Choroid plexus epithelial cell (primary cell): Measurements from ENCODE around the gene MUL1.

Experiments used
- DNase-seq: peaks from one replicate; pipeline ENCODE4 v3.0.0-alpha.2; 2010; ENCODE audit warnings: low read depth
- H3K4me3 ChIP-seq: 2 replicates; pipeline ENCODE4 v1.5.1; 2011; ENCODE audit warnings: low read depth, mild to moderate bottlenecking, control low read depth, low read length, moderate library complexity
- TF ChIP-seq, protein P1 (sequence below): conservative IDR thresholded peaks from 2 replicates; pipeline ENCODE4 v1.5.1; 2011; ENCODE audit warnings: low read depth, mild to moderate bottlenecking, control low read depth, inconsistent platforms, low read length, moderate library complexity

The MUL1 gene

DNA sequence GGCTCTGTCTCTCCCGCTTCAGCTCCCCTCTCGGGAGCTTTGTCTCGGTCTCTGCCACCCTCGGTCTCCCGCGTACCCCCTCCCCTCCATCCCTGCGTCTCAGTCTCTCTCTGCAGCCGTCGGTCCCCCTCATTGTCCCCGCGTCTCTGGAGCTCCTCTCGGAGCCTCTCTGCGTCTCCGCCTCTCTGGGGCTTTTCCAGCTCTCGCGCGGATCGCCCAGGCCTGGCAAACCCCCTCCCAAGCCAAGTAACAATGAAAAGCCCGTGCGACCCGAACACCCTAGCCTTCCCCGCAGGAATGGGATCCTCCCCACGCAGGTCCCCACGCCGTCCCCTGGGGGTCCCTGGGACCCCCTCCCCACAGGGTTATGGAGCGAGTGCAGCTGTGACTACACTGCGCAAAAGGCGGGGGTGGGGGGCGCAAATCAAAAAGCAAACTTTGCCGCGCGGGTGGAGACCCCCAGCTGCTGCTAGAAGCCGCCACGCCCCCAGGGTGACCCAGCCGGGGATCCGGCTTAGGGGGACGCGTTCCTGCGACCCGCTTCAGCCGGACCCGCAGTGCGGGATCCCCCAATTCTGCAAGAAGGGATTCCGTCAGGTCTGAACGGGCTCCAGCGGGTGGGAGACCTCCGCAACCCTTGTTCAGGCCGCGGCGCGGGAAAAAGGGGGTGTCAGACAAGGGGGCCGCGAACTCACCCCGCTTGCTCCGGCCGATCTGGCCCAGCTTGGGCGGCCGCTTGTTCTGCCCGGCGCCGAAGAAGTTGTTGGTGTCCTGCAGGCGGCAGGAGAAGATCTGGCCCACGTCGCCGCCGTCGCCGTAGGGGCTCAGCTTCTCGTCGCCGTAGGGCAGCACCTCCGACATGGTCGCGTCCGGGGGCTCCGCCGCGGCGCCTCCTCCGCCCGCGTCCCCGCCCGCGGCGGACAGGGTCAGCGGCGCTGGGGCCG is 23.2 kb downstream of the MUL1 start:
- H3K4me3 ChIP-seq: peak overlapping the region; percentile 61
- TF ChIP-seq, protein P1, sequence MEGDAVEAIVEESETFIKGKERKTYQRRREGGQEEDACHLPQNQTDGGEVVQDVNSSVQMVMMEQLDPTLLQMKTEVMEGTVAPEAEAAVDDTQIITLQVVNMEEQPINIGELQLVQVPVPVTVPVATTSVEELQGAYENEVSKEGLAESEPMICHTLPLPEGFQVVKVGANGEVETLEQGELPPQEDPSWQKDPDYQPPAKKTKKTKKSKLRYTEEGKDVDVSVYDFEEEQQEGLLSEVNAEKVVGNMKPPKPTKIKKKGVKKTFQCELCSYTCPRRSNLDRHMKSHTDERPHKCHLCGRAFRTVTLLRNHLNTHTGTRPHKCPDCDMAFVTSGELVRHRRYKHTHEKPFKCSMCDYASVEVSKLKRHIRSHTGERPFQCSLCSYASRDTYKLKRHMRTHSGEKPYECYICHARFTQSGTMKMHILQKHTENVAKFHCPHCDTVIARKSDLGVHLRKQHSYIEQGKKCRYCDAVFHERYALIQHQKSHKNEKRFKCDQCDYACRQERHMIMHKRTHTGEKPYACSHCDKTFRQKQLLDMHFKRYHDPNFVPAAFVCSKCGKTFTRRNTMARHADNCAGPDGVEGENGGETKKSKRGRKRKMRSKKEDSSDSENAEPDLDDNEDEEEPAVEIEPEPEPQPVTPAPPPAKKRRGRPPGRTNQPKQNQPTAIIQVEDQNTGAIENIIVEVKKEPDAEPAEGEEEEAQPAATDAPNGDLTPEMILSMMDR: no peak
- no peak for DNase-seq

DNA sequence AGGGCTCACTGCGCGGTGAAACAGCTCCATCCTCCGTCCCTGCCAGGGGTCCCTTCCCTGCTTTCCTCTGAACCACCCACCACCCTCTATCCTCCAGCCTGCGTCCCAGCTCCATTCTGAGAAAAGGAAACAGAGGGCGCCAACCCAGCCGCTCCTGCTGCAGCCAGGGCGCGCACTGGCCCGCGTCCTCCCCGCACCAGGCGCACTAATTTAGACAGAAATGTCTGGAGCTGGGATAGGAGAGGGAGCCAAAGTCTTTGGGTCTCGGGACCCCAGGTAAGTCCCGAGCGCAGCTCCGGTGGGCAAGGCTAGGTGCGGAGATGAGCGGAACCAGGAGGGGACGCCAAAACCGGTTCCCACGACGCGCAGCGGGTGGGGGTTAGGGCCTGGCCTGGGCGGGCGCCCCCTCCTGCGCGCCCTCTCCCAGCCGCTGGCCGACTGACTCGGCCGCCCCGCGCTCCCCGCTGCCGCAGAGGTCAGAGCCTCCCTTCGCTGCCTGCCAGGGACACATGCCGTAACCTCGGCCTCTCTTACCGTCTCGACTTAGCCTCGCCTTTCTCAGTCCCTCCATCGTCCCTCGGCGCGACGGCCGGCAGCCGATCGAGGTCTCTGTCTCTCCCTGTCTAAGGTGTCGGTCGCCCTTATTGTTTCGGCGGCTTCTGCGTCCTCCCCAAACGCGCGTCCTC is 24.0 kb downstream of the MUL1 start:
- peak overlapping the region; percentile 61 for H3K4me3 ChIP-seq
- DNase-seq: no peak
- TF ChIP-seq, protein P1: peak; percentile 18

DNA sequence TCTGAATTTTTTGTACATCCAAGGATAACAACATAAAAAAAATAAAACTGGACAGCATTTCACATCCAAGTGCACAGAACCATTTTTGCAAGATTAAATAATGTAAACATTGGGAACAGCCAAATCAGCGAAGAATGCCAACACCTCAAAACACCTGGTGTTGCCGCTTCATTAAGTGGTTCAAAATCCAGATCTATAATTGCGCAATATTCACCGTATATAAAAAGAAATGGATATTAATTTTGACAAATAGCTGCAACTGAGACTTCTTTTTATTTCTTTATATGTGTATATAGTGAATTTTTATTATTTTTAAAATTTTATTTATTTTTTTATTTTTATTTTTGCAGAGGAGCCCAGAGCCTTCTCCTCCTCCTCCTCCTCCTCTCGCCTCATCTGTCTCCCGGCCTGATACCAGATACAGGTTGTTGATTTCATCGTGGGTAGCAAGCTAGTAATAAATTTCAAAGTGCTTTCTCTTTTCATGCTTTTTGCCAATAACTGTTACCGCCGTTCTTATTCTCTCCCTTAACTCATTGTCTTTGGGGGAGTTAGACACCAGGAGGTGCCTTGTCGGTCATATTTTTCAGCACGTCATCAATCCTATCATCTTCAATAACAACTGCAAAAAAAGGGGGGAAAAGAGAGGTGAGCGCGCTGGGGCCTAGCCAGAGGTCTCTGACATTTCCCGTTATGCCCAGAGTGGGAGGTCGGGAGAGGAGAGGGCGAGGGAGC is 24.7 kb downstream of the MUL1 start:
- H3K4me3 ChIP-seq: peak overlapping the region; percentile 61
- DNase-seq: no peak
- TF ChIP-seq, protein P1: no peak

DNA sequence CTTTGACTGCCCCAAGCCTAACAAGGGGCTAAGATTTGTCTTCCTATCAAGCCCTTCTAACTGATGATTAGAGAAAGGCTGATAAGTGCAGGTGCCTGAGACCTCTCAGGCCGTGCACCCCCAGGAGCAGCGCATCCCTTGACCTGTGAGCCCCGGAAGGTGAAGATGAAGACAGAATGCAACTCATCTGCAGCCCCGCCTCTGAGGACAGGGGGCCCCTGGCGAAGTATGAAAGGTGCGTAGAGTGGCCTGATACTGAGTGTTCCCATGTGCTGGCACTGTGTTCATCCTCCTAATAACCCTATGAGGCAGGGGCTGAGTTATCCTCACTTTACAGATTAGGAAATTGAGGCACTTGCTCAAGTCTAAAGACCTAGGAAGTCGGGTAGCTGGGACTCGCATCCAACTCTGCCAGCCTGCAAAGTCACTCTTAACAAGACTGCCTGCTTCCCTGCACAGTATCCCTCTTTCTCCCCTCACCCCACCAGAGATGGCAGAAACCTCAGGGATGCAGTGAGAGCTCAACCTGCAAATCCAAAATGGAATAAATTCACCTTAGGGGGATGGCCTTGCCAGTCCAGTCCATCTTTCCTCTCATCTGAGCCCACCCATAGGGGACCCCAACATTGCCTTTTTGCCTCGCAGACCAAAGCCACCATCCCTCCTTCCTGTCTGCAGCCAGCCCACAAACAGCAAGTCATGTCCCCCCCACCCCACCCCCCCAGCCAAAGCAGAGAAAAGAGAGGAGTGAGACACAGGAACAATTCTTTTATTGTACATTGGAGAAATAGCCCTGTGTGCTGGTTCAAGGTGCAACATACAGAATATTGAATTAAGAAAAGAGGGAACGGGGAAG is 26.1 kb downstream of the MUL1 start:
- DNase-seq: no peak
- no peak overlapping the region for H3K4me3 ChIP-seq
- TF ChIP-seq, protein P1: no peak

DNA sequence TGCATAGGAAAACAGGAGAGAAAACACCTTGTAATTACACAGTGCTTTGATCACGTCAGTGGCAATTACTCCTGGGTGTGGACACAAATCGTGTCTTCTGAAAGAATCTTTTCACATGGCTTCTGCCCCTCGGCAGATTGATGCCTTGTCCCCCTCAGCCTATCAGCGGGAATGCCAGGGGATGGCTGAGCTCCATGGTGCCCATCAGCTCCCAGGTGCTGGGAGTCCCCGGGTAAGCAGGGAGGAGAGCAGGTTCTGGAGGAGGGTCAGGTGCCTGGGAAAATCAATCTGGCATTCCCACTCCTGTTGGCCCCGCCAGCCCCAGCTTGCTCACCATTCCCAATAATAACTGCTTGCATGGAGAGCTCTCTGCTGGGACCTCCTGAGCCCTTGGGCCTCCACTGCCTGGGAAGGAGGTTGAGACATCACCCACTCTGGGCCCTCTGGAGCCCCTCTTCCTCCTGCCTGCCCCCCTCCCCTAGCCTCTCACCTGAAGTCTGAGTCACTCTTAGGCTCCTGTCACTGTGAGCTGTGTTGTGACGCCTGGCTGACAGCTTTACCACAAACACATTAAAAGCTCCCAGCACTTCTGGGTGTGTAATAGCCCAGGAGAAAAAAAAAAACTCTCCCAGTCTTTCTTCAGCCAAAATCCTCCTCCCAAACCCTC is 26.9 kb downstream of the MUL1 start:
- TF ChIP-seq, protein P1: no peak
- no peak for DNase-seq
- no peak overlapping the region for H3K4me3 ChIP-seq
